ENCODE data around the gene ZNF134. TPM values are rescaled to one million over a fixed set of nuclear protein-coding genes. Genes with fewer than 3 reads are reported as not detected.

Gene ZNF134
- total and polyA plus RNA-seq, 9 of the 15 experiments (the other 6 are each of a cell fraction or from before 2014, with no cell fraction given), result 1.3 to 10.0 (median 5.7) TPM

DNA sequence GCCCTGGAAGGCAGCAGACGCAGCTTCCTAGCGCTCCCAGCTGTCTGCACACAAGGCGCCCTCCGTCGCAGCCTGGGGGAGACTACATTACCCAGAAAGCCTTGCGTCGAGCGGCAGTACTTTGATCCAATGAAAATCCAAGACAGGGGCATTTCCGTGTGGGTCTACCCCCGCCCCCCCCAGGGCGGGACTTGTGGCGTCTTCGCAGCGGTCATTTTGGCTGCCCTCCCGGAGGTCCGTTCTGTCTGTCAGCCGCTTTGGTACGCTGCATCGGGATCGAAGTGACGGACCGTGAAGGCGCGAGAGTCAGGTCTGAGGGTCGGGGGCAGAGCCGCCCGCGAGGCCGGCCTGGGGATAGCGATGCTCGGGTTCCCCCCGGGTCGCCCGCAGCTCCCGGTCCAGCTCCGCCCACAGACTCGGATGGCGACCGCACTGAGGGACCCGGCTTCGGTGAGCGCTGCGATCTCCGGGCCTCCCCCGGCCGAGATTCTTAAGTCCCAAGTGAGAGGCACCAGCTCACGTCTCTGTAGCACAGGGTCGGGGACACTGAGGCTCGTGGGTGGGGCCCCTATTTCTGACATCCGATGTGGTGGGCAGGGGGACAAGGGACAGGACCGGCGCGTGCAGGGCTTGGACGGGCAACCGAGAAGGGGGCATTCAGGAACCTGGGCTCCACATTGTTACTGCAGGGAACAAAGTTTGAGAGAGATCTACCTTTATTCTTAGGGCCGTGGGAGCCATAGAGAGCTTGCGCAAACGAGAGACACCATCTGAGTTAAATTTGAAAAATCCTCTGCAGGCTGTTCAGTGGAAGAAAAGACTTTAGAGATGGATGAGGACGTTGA lies 19.2 kb downstream of the ZNF134 start, which contains the start of gene ZNF211 (continued):
- TF ChIP-seq THAP12 (CRISPR knock-in tag; IDR thresholded peaks at IDR 0.05) (0 out of 2 replicates have a peak, but pooled peaks have one; percentile 19), CREM (IDR thresholded peaks at IDR 0.05; ENCODE audit: low read depth) (peak; percentile 85), STAT5B (CRISPR knock-in tag; IDR thresholded peaks at IDR 0.05) (no peak), ARNT (IDR thresholded peaks at IDR 0.05) (no peak), ASH1L (IDR thresholded peaks at IDR 0.05; ENCODE audit: borderline replicate concordance, low read depth, partially characterized antibody) (peak; percentile 68)
- TF ChIP-seq, protein P1, sequence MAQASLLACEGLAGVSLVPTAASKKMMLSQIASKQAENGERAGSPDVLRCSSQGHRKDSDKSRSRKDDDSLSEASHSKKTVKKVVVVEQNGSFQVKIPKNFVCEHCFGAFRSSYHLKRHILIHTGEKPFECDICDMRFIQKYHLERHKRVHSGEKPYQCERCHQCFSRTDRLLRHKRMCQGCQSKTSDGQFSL (CRISPR knock-in tag; IDR thresholded peaks at IDR 0.05), result peak; percentile 92
- TF ChIP-seq, protein P1 (tag; IDR thresholded peaks at IDR 0.05), result peak in 1 of 2 experiments; percentile 82; a peak in 1 of 4 replicates
